H1 (cell line): ENCODE measurements around the gene TSC1. TPM values are rescaled to one million over a fixed set of nuclear protein-coding genes. Genes with fewer than 3 reads are reported as not detected.

ENCODE experiments used
- CTCF ChIA-PET: fragments of 300-600 bp; sonication (Branson Sonifier 250); formaldehyde crosslinking; loops from one replicate; lab custom pipeline; 2021; ENCODE audit not compliant: partially characterized antibody; lab: Charles Lee
- POLR2A ChIA-PET: fragments of 300-600 bp; sonication (Branson Sonifier 250); formaldehyde crosslinking; loops from one replicate; lab custom pipeline; 2021; ENCODE audit warnings: inconsistent platforms; ENCODE audit not compliant: partially characterized antibody; lab: Charles Lee
- DNase-seq, 2 experiments: peaks; one replicate each; pipeline versions ENCODE4 v3.0.0 to v3.0.0-alpha.2; 2010 to 2022; ENCODE audit warnings: low spot score in 2 of 2, low read depth in 1 of 2, mixed read lengths in 1 of 2
- FAIRE-seq: peaks from 2 replicates; lab custom pipeline; 2011; peaks lifted over from hg19 to GRCh38; lab: Jason Lieb, UNC
- H2AFZ ChIP-seq: 2 replicates; pipeline ENCODE4 v1.8.1; 2012; ENCODE audit warnings: low read length, inconsistent platforms
- H2AK5ac ChIP-seq: 2 replicates; pipeline ENCODE4 v1.6.1; 2013; ENCODE audit warnings: low read depth, low read length
- H2BK120ac ChIP-seq: replicated peaks from 2 replicates; pipeline ENCODE3; 2013; ENCODE audit warnings: low read depth, low read length, inconsistent platforms
- H2BK12ac ChIP-seq: 2 replicates; pipeline ENCODE4 v1.6.1; 2013; ENCODE audit warnings: low read depth, low read length
- H2BK15ac ChIP-seq: 2 replicates; pipeline ENCODE4 v1.6.1; 2013; ENCODE audit warnings: low read length
- H2BK20ac ChIP-seq: 2 replicates; pipeline ENCODE4 v1.6.1; 2013; ENCODE audit warnings: low read length
- H2BK5ac ChIP-seq: 2 replicates; pipeline ENCODE4 v1.6.1; 2013; ENCODE audit warnings: low read depth, low read length
- H3K14ac ChIP-seq: 2 replicates; pipeline ENCODE4 v1.6.1; 2013; ENCODE audit warnings: inconsistent platforms; ENCODE audit not compliant: insufficient read length
- H3K18ac ChIP-seq: 2 replicates; pipeline ENCODE4 v1.6.1; 2013; ENCODE audit warnings: low read length; ENCODE audit errors: extremely low read depth
- H3K23ac ChIP-seq: 2 replicates; pipeline ENCODE4 v1.6.1; 2013; ENCODE audit warnings: inconsistent platforms; ENCODE audit not compliant: insufficient read length
- H3K23me2 ChIP-seq: 2 replicates; pipeline ENCODE4 v1.6.1; 2013; ENCODE audit warnings: low read depth, low read length
- H3K27ac ChIP-seq: 2 replicates; pipeline ENCODE4 v1.6.1; 2011; ENCODE audit warnings: low read depth, low read length, inconsistent platforms
- H3K27me3 ChIP-seq, 4 experiments: replicated peaks in 1 of 4; 1 replicate in 1 of 4; 2 replicates in 3 of 4; pipeline versions ENCODE4 v1.6.1 to v1.8.1; 2011 to 2013; ENCODE audit warnings: low read length in 3 of 4, mild to moderate bottlenecking in 3 of 4, inconsistent platforms in 2 of 4, mixed read lengths in 2 of 4, moderate library complexity in 1 of 4; ENCODE audit not compliant: control insufficient read depth in 3 of 4, insufficient read depth in 3 of 4; ENCODE audit errors: extremely low read depth in 1 of 4
- H3K36me3 ChIP-seq, 4 experiments: 2 replicates each; pipeline versions ENCODE4 v1.6.1 to v1.8.1; 2011 to 2013; ENCODE audit warnings: mild to moderate bottlenecking in 4 of 4, low read length in 3 of 4, moderate library complexity in 2 of 4, control low read depth in 1 of 4, inconsistent platforms in 1 of 4; ENCODE audit not compliant: insufficient read depth in 4 of 4, control insufficient read depth in 2 of 4
- H3K4ac ChIP-seq: replicated peaks from 2 replicates; pipeline ENCODE3; 2013; ENCODE audit warnings: low read length, low read depth, mixed read lengths, inconsistent platforms; ENCODE audit not compliant: insufficient read length
- H3K4me1 ChIP-seq, 4 experiments: replicated peaks in 1 of 4; 1 replicate in 1 of 4; 2 replicates in 3 of 4; pipeline versions ENCODE4 v1.6.1 to v1.8.1; 2011 to 2013; ENCODE audit warnings: low read length in 3 of 4, inconsistent platforms in 2 of 4, mixed read lengths in 1 of 4; ENCODE audit not compliant: insufficient read depth in 4 of 4, control insufficient read depth in 3 of 4
- H3K4me2 ChIP-seq, 2 experiments: 2 replicates each; pipeline versions ENCODE4 v1.6.1 to v1.8.1; 2011 to 2013; ENCODE audit warnings: low read depth in 2 of 2, low read length in 2 of 2, control low read depth in 1 of 2, inconsistent platforms in 1 of 2, mild to moderate bottlenecking in 1 of 2; ENCODE audit not compliant: insufficient read depth in 1 of 2
- H3K4me3 ChIP-seq, 4 experiments: fragments of 200-600, 300-600 bp in 1 of 4; sonication (generic), shearing (Covaris generic), sonication (Bioruptor Twin) in 1 of 4; 2 replicates each; pipeline versions ENCODE4 v1.5.1 to v1.8.1; 2011 to 2016; ENCODE audit warnings: low read length in 4 of 4, low read depth in 3 of 4, control low read depth in 2 of 4, inconsistent platforms in 2 of 4, mild to moderate bottlenecking in 2 of 4, mixed read lengths in 1 of 4, moderate library complexity in 1 of 4; ENCODE audit not compliant: insufficient read depth in 2 of 4; ENCODE audit errors: extremely low read depth in 1 of 4
- H3K56ac ChIP-seq: replicated peaks from 2 replicates; pipeline ENCODE3; 2013; ENCODE audit warnings: low read depth, mild to moderate bottlenecking, mixed read lengths, low read length, inconsistent platforms; ENCODE audit not compliant: insufficient read length
- H3K79me1 ChIP-seq: 2 replicates; pipeline ENCODE4 v1.6.1; 2013; ENCODE audit warnings: low read depth, low read length, control low read depth
- H3K79me2 ChIP-seq, 2 experiments: 2 replicates each; pipeline versions ENCODE4 v1.6.1 to v1.8.1; 2012 to 2013; ENCODE audit warnings: low read length in 2 of 2, mild to moderate bottlenecking in 2 of 2, inconsistent platforms in 1 of 2; ENCODE audit not compliant: insufficient read depth in 2 of 2, control insufficient read depth in 1 of 2
- H3K9ac ChIP-seq, 4 experiments: replicated peaks in 1 of 4; 1 replicate in 1 of 4; 2 replicates in 3 of 4; pipeline versions ENCODE4 v1.6.1 to v1.8.1; 2011 to 2013; ENCODE audit warnings: low read depth in 3 of 4, low read length in 3 of 4, control low read depth in 2 of 4, mild to moderate bottlenecking in 2 of 4, moderate library complexity in 2 of 4, inconsistent platforms in 1 of 4; ENCODE audit errors: extremely low read depth in 1 of 4
- H3K9me3 ChIP-seq, 2 experiments: 2 replicates each; pipeline versions ENCODE4 v1.6.1 to v1.8.1; 2012 to 2013; ENCODE audit warnings: mild to moderate bottlenecking in 2 of 2, moderate library complexity in 2 of 2, control low read depth in 1 of 2, inconsistent platforms in 1 of 2, low read depth in 1 of 2, low read length in 1 of 2, mixed read lengths in 1 of 2; ENCODE audit not compliant: insufficient read depth in 2 of 2
- H4K20me1 ChIP-seq, 2 experiments: replicated peaks in 1 of 2; 2 replicates each; pipeline versions ENCODE3 to v1.8.1; 2011 to 2013; ENCODE audit warnings: inconsistent platforms in 2 of 2, low read length in 2 of 2, mild to moderate bottlenecking in 1 of 2; ENCODE audit not compliant: insufficient read depth in 2 of 2, control insufficient read depth in 1 of 2
- H4K5ac ChIP-seq: 2 replicates; pipeline ENCODE4 v1.6.1; 2013; ENCODE audit warnings: low read length, low read depth, mixed read lengths, inconsistent platforms; ENCODE audit not compliant: insufficient read length
- H4K8ac ChIP-seq: 2 replicates; pipeline ENCODE4 v1.8.0; 2013; ENCODE audit warnings: mild to moderate bottlenecking, moderate library complexity, low read length, inconsistent platforms; ENCODE audit not compliant: insufficient read depth; ENCODE audit errors: extremely low read depth
- H4K91ac ChIP-seq: replicated peaks from 2 replicates; pipeline ENCODE3; 2013; ENCODE audit warnings: low read length, mixed read lengths, inconsistent platforms; ENCODE audit not compliant: insufficient read length
- HDAC2 ChIP-seq, 2 experiments: fragments of 300-600 bp in 1 of 2; sonication (generic) in 1 of 2; IDR thresholded peaks; 2 replicates each; pipeline ENCODE4 v1.6.1; 2011 to 2012; ENCODE audit warnings: low read depth in 2 of 2, low read length in 2 of 2, mild to moderate bottlenecking in 2 of 2, moderate library complexity in 2 of 2, borderline replicate concordance in 1 of 2, inconsistent platforms in 1 of 2
- KDM1A ChIP-seq: fragments of 200-600, 300-600 bp; sonication (generic); IDR thresholded peaks from 2 replicates; pipeline ENCODE4 v1.7.1; 2016; ENCODE audit warnings: mild to moderate bottlenecking, low read length, borderline replicate concordance
- MAX ChIP-seq: IDR thresholded peaks from 2 replicates; pipeline ENCODE4 v1.6.1; 2012; ENCODE audit warnings: inconsistent platforms
- POU5F1 ChIP-seq: IDR thresholded peaks from 2 replicates; pipeline ENCODE4 v1.6.1; 2011; ENCODE audit warnings: low read depth, mild to moderate bottlenecking, low read length, moderate library complexity
- SP1 ChIP-seq: IDR thresholded peaks from 2 replicates; pipeline ENCODE4 v1.6.1; 2011; ENCODE audit warnings: low read depth, low read length
- WGBS, 2 experiments: shearing (Covaris generic) in 1 of 2; methylation state at CpG; one replicate each; pipeline versions ENCODE4 v1.1.6 to v1.1.7; 2013 to 2015; ENCODE audit warnings: low lambda C conversion rate in 2 of 2, mixed read lengths in 2 of 2, inconsistent platforms in 1 of 2, low coverage in 1 of 2, missing lambda C conversion rate in 1 of 2; ENCODE audit not compliant: insufficient replicate concordance in 2 of 2, insufficient coverage in 1 of 2, insufficient read length in 1 of 2; ENCODE audit errors: extremely low coverage in 1 of 2, missing lambda C conversion rate in 1 of 2; 5-methylcytosine and 5-hydroxymethylcytosine counted together
- polyA plus RNA-seq, 7 experiments: library from polyadenylated mRNA; depleted of rRNA in 3 of 7; stranded (reverse) in 5 of 7; unstranded in 2 of 7; fragments of >200 nt in 5 of 7; fragments of 200-250 nt in 2 of 7; gene quantifications; 1 replicate in 5 of 7; 2 replicates in 1 of 7; 4 replicates in 1 of 7; pipeline versions ENCODE4 v1.2.1 to v1.2.3, GENCODE V29; 2011 to 2013; ENCODE audit warnings: missing spikeins in 2 of 7, mixed read lengths in 2 of 7
- total RNA-seq: library from RNA; stranded (reverse); fragmentation: NEBNext Ultra II Directional; extraction: Animal tissue kit (Norgen Biotek cat#: 25700); gene quantifications from 2 replicates; pipeline ENCODE4 v1.2.1, GENCODE V29; 2021

TSC1 gene
- total and polyA plus RNA-seq, 2 of the 8 experiments (the other 6 are each of a cell fraction or from before 2014, with no cell fraction given): 37.2 to 46.0 TPM

- H2AK5ac ChIP-seq: peak overlapping the region; percentile 88; the same call in 1 of the 2 replicates
Observed at GRCh38 chr9:132945186-132946130, 1.0 kb upstream of the TSC1 start.

More at GRCh38 chr9:132945186-132946130, 1.0 kb upstream of the TSC1 start:
- FAIRE-seq: no peak
- Histone ChIP-seq H3K79me1 (peaks cover 5% of the 10 kb centered on the region), H2BK12ac (peak overlapping the region; percentile 45; the same call in 1 of the 2 replicates), H2BK5ac (no peak overlapping the region), H2BK120ac (no peak overlapping the region), H3K23me2 (peaks cover 7% of the 10 kb centered on the region; the same call in 1 of the 2 replicates), H4K8ac (peak overlapping the region; percentile 92; the same call in 1 of the 2 replicates), H4K20me1 (peaks cover 0 to 2% of the 10 kb centered on the region in 2 experiments), H3K9ac (peak overlapping the region in 3 of 4 experiments; percentile 61 to 69 (median 66); a peak in 5 of 7 replicates), H2AFZ (no peak overlapping the region), H3K27me3 (no peaks in the 10 kb centered on the region), H2BK20ac (no peak overlapping the region), H3K56ac (peak overlapping the region; percentile 63), H3K14ac (no peak overlapping the region), H3K23ac (no peak overlapping the region), H3K9me3 (no peaks in the 10 kb centered on the region), H4K5ac (peak overlapping the region; percentile 89), H3K79me2 (peaks cover 12 to 36% of the 10 kb centered on the region in 2 experiments), H3K27ac (peak overlapping the region; percentile 66; the same call in 1 of the 2 replicates), H3K4me2 (peak overlapping the region; percentile 88 to 92), H3K18ac (peak overlapping the region; percentile 85; the same call in 1 of the 2 replicates), H3K36me3 (no peaks in the 10 kb centered on the region), H3K4me3 (peak overlapping the region; percentile 44 to 94 (median 76)), H2BK15ac (0 out of 2 replicates have a peak overlapping the region, but pooled peaks have one; percentile 24), H3K4ac (no peak overlapping the region), H4K91ac (peak overlapping the region; percentile 61), H3K4me1 (peaks cover 2 to 12% (median 9%) of the 10 kb centered on the region in 4 experiments)
- ChIA-PET CTCF (interaction anchor here (1.1 to 3.7 kb wide), 4 partner anchors 26 to 43 kb away, joined by 4 to 14 read pairs (median 4); partner anchors contain the start of gene GFI1B), POLR2A (interaction anchor here (1.2 to 2.2 kb wide), 3 partner anchors 11 to 66 kb away, joined by 4 to 12 read pairs (median 7); no protein-coding TSS in a partner anchor)
- no peak for DNase-seq
- TF ChIP-seq SP1 (0 out of 2 replicates have a peak, but pooled peaks have one; percentile 1), POU5F1 (no peak), MAX (no peak), KDM1A (peak; percentile 100), HDAC2 (IDR thresholded peaks at IDR 0.05; ENCODE audit: borderline replicate concordance in 1 of 2, low read depth in 2 of 2, low read length in 2 of 2) (peak; percentile 39 to 99; a peak in 1 of 4 replicates)
- WGBS, 2 experiments: 71% methylated on average over 23 of the region's 23 CpGs; no CpG with 5 or more reads in 1 of the 2 experiments
